ENCODE results near the gene HMGCS2.

HMGCS2 gene

DNA sequence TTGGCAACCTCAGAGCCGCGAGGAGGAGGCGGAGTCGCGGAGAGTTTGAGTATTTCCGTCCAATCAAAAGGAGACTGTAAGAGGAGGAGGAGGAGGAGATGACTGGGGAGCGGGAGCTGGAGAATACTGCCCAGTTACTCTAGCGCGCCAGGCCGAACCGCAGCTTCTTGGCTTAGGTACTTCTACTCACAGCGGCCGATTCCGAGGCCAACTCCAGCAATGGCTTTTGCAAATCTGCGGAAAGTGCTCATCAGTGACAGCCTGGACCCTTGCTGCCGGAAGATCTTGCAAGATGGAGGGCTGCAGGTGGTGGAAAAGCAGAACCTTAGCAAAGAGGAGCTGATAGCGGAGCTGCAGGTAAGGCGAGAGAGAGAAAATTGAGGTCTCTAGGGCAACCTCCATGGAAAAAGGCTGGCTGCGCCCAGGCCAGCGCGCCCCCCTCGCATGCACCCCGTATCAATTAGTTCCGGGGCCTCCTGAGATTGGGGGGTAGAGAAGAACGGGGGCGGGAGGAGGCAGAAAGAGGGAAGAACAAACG lies 56.8 kb downstream of the HMGCS2 start, which contains the start of gene PHGDH (continued):
- TF ChIP-seq, protein P1, sequence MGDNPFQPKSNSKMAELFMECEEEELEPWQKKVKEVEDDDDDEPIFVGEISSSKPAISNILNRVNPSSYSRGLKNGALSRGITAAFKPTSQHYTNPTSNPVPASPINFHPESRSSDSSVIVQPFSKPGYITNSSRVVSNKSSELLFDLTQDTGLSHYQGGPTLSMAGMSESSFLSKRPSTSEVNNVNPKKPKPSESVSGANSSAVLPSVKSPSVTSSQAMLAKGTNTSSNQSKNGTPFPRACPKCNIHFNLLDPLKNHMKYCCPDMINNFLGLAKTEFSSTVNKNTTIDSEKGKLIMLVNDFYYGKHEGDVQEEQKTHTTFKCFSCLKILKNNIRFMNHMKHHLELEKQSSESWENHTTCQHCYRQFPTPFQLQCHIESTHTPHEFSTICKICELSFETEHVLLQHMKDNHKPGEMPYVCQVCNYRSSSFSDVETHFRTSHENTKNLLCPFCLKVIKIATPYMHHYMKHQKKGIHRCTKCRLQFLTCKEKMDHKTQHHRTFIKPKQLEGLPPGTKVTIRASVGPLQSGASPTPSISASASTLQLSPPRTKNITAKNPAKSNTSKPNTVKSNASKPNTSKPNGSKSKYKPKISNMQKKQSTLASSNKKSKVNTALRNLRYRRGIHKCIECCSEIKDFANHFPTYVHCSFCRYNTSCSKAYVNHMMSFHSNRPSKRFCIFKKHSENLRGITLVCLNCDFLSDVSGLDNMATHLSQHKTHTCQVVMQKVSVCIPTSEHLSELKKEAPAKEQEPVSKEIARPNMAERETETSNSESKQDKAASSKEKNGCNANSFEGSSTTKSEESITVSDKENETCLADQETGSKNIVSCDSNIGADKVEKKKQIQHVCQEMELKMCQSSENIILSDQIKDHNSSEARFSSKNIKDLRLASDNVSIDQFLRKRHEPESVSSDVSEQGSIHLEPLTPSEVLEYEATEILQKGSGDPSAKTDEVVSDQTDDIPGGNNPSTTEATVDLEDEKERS (tag by site-specific recombination; IDR thresholded peaks at IDR 0.05), result no peak
- TF ChIP-seq ZSCAN16 (tag by site-specific recombination; IDR thresholded peaks at IDR 0.05) (no peak), ZNF658 (tag by site-specific recombination; IDR thresholded peaks at IDR 0.05) (no peak), MYNN (tag by site-specific recombination; IDR thresholded peaks at IDR 0.05; ENCODE audit: borderline replicate concordance) (no peak), ZNF664 (tag by site-specific recombination; IDR thresholded peaks at IDR 0.05) (no peak), ZNF580 (tag by site-specific recombination; IDR thresholded peaks at IDR 0.05) (no peak), MEIS1 (CRISPR knock-in tag; IDR thresholded peaks at IDR 0.05; ENCODE audit: borderline replicate concordance) (no peak), ZSCAN4 (tag by site-specific recombination; IDR thresholded peaks at IDR 0.05) (no peak), ZBTB17 (tag by site-specific recombination; IDR thresholded peaks at IDR 0.05) (peak; percentile 74; the same call in 1 of the 2 replicates), ZNF560 (tag by site-specific recombination; IDR thresholded peaks at IDR 0.05; ENCODE audit: borderline replicate concordance) (no peak), KLF1 (tag by site-specific recombination; IDR thresholded peaks at IDR 0.05) (no peak), ZNF776 (tag by site-specific recombination; IDR thresholded peaks at IDR 0.05; ENCODE audit: borderline replicate concordance) (no peak), HIC1 (tag by site-specific recombination; IDR thresholded peaks at IDR 0.05) (no peak), ZNF394 (tag by site-specific recombination; IDR thresholded peaks at IDR 0.05; ENCODE audit: borderline replicate concordance) (peak; percentile 77; the same call in 1 of the 2 replicates), ZNF514 (tag by site-specific recombination; IDR thresholded peaks at IDR 0.05) (no peak), ZNF426 (tag by site-specific recombination; IDR thresholded peaks at IDR 0.05) (no peak), ZNF654 (tag by site-specific recombination; IDR thresholded peaks at IDR 0.05; ENCODE audit: low read depth) (no peak), GFI1B (tag by site-specific recombination; IDR thresholded peaks at IDR 0.05) (no peak), ZNF701 (tag by site-specific recombination; IDR thresholded peaks at IDR 0.05) (no peak), ZNF354C (tag by site-specific recombination; IDR thresholded peaks at IDR 0.05; ENCODE audit: borderline replicate concordance, low read depth) (no peak), CTCF (tag by site-specific recombination; IDR thresholded peaks at IDR 0.05) (no peak), INSM2 (tag by site-specific recombination; IDR thresholded peaks at IDR 0.05) (no peak), ZNF175 (tag by site-specific recombination; IDR thresholded peaks at IDR 0.05) (no peak), ZSCAN30 (tag by site-specific recombination; IDR thresholded peaks at IDR 0.05) (0 out of 2 replicates have a peak, but pooled peaks have one; percentile 31), HOXD13 (CRISPR knock-in tag; IDR thresholded peaks at IDR 0.05; ENCODE audit: borderline replicate concordance) (no peak), ZNF350 (tag by site-specific recombination; IDR thresholded peaks at IDR 0.05) (no peak)
- TF ChIP-seq, protein P2, sequence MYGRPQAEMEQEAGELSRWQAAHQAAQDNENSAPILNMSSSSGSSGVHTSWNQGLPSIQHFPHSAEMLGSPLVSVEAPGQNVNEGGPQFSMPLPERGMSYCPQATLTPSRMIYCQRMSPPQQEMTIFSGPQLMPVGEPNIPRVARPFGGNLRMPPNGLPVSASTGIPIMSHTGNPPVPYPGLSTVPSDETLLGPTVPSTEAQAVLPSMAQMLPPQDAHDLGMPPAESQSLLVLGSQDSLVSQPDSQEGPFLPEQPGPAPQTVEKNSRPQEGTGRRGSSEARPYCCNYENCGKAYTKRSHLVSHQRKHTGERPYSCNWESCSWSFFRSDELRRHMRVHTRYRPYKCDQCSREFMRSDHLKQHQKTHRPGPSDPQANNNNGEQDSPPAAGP (tag by site-specific recombination; IDR thresholded peaks at IDR 0.05), result no peak
- TF ChIP-seq, protein P3, sequence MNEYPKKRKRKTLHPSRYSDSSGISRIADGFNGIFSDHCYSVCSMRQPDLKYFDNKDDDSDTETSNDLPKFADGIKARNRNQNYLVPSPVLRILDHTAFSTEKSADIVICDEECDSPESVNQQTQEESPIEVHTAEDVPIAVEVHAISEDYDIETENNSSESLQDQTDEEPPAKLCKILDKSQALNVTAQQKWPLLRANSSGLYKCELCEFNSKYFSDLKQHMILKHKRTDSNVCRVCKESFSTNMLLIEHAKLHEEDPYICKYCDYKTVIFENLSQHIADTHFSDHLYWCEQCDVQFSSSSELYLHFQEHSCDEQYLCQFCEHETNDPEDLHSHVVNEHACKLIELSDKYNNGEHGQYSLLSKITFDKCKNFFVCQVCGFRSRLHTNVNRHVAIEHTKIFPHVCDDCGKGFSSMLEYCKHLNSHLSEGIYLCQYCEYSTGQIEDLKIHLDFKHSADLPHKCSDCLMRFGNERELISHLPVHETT (tag by site-specific recombination; IDR thresholded peaks at IDR 0.05), result no peak
